HepG2 (cell line): ENCODE data around the gene PACSIN1. TPM values are rescaled to one million over a fixed set of nuclear protein-coding genes. Genes with fewer than 3 reads are reported as not detected.
A peak's percentile ranks its signal among the peaks of the same experiment; 100 is the strongest.

Experiments
- ARID4A ChIP-seq: sonication (generic); formaldehyde crosslinking; IDR thresholded peaks from 2 replicates; pipeline ENCODE4 v1.5.0; 2020; ENCODE audit warnings: mild to moderate bottlenecking, missing genetic modification reagents, borderline replicate concordance
- ATF7 ChIP-seq, 2 experiments: fragments of 450-650 bp in 1 of 2; sonication (generic) in 1 of 2; formaldehyde crosslinking in 1 of 2; IDR thresholded peaks; 2 replicates each; pipeline versions ENCODE4 v1.4.0 to v1.6.1; 2016 to 2020; ENCODE audit warnings: antibody characterized with exemption in 1 of 2, mild to moderate bottlenecking in 1 of 2, missing genetic modification reagents in 1 of 2
- CEBPG ChIP-seq: IDR thresholded peaks from 2 replicates; pipeline ENCODE4 v1.6.1; 2016
- HMGXB3 ChIP-seq: sonication (generic); formaldehyde crosslinking; IDR thresholded peaks from 2 replicates; pipeline ENCODE4 v1.4.0; 2020; ENCODE audit warnings: missing genetic modification reagents, borderline replicate concordance
- MTA1 ChIP-seq: sonication (generic); formaldehyde crosslinking; IDR thresholded peaks from 2 replicates; pipeline ENCODE4 v1.4.0; 2020; ENCODE audit warnings: missing genetic modification reagents, mild to moderate bottlenecking, borderline replicate concordance
- ZNF772 ChIP-seq: sonication (generic); formaldehyde crosslinking; IDR thresholded peaks from 2 replicates; pipeline ENCODE4 v1.5.0; 2020; ENCODE audit warnings: mild to moderate bottlenecking, missing genetic modification reagents
- polyA plus RNA-seq, 8 experiments: library from polyadenylated mRNA; depleted of rRNA in 3 of 8; stranded (reverse) in 7 of 8; unstranded in 1 of 8; fragments of >200 nt; fragmentation: Illumina TruSeq in 4 of 8; extraction: Trizol in 4 of 8; gene quantifications; 2 replicates each; pipeline versions ENCODE4 v1.2.1 to v1.2.3, GENCODE V29; 2011 to 2016; ENCODE audit warnings: low read depth in 4 of 8, missing spikeins in 1 of 8, mixed read lengths in 1 of 8; ENCODE audit not compliant: insufficient read depth in 1 of 8
- total RNA-seq, 5 experiments: library from RNA; depleted of rRNA; stranded (reverse); fragments of >200 nt; fragmentation: Illumina TruSeq; extraction: Trizol; gene quantifications; 2 replicates each; pipeline ENCODE4 v1.2.3, GENCODE V29; 2016; ENCODE audit warnings: low read depth in 1 of 5
- TF ChIP-seq, protein P1 (sequence below): sonication (generic); formaldehyde crosslinking; IDR thresholded peaks from 2 replicates; pipeline ENCODE4 v1.5.0; 2020; ENCODE audit warnings: missing genetic modification reagents
- TF ChIP-seq, protein P2 (sequence below): sonication (generic); formaldehyde crosslinking; IDR thresholded peaks from 2 replicates; pipeline ENCODE4 v1.4.0; 2020; ENCODE audit warnings: mild to moderate bottlenecking, missing genetic modification reagents

PACSIN1 gene
- total and polyA plus RNA-seq, 2 of the 13 experiments (the other 11 are each of a cell fraction or from before 2014, with no cell fraction given), result not detected

DNA sequence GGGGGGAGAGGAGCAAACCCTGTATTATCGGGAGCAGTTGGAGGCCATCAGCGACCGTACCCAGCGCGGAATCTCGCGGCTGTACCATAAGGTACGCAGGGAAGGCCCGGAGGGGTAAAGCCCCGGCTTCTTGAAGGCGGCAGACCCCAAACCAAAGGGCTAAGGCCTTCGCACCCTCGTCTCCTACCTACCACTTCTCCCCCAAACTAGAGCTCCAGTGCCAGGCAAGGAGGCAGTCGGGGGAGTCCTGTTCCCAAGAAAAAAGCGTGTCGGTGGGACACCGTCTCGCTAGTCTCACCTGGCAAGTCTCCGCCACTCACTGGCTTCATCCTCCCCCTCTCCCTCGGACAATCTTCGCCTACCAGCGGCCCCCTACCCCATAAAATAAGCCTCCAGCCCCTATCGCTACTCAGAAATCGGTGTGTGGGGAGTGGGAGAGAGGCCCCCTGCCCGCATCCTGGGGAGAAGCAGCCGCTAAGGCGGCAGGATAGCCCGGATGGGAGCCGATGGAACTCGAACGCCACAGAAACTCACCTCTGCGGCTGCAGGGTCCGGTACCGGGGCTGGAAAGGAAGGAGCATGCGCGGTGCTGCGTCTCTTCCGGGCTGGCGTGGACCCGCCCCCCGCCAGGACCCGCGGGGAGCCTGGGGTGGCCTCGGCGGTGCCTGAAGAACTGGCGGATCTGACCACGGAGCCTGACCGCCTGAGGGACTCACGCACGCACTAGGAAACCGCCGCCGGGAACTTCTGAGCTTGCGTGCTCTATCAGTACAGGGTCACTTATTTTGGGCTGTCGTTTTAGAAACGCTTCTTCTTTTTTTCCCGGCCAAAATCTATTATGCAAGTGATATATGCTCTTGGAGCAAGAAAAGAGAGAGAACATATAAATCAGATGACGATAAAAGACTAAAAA, 40.1 kb upstream of the PACSIN1 start, which contains the start of gene RPS10 (continued):
- TF ChIP-seq HMGXB3 (CRISPR knock-in tag) (peak; percentile 50; the same call in 1 of the 2 replicates), ATF7 (IDR thresholded peaks at IDR 0.05) (no peak), ATF7 (CRISPR knock-in tag; IDR thresholded peaks at IDR 0.05) (0 out of 2 replicates have a peak, but pooled peaks have one; percentile 43), ZNF772 (CRISPR knock-in tag) (peak; percentile 94), ARID4A (peak; percentile 82; the same call in 1 of the 2 replicates), MTA1 (CRISPR knock-in tag) (peak; percentile 54; the same call in 1 of the 2 replicates), CEBPG (CRISPR knock-in tag) (peak; percentile 12; the same call in 1 of the 2 replicates)
- TF ChIP-seq, protein P1, sequence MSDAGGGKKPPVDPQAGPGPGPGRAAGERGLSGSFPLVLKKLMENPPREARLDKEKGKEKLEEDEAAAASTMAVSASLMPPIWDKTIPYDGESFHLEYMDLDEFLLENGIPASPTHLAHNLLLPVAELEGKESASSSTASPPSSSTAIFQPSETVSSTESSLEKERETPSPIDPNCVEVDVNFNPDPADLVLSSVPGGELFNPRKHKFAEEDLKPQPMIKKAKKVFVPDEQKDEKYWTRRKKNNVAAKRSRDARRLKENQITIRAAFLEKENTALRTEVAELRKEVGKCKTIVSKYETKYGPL (CRISPR knock-in tag), result peak; percentile 69
- TF ChIP-seq, protein P2, sequence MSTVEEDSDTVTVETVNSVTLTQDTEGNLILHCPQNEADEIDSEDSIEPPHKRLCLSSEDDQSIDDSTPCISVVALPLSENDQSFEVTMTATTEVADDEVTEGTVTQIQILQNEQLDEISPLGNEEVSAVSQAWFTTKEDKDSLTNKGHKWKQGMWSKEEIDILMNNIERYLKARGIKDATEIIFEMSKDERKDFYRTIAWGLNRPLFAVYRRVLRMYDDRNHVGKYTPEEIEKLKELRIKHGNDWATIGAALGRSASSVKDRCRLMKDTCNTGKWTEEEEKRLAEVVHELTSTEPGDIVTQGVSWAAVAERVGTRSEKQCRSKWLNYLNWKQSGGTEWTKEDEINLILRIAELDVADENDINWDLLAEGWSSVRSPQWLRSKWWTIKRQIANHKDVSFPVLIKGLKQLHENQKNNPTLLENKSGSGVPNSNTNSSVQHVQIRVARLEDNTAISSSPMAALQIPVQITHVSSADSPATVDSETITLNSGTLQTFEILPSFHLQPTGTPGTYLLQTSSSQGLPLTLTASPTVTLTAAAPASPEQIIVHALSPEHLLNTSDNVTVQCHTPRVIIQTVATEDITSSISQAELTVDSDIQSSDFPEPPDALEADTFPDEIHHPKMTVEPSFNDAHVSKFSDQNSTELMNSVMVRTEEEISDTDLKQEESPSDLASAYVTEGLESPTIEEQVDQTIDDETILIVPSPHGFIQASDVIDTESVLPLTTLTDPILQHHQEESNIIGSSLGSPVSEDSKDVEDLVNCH, result no peak
